T47D (cell line): ENCODE results near the gene ANKRD35.
"Not testable (repeated sequence)": the region's sequence is repeated elsewhere in the genome, so short reads cannot be mapped to it uniquely, and the experiment has no call there.

ENCODE experiments used
- DNase-seq, 2 experiments: peaks; one replicate each; pipeline versions ENCODE4 v3.0.0 to v3.0.0-alpha.2; 2011 to 2012; ENCODE audit warnings: low read depth in 1 of 2, low spot score in 1 of 2
- JUND ChIP-seq: IDR thresholded peaks from 2 replicates; pipeline ENCODE4 v1.6.1; 2012; ENCODE audit warnings: low read depth
- in situ Hi-C: cut with HindIII; loops from 2 replicates; pipeline ENCODE4 v1.10.0; 2016; ENCODE audit warnings: low sequenced_read_pairs, low pct_unique_long_range_greater_than_20kb

ANKRD35 gene

DNA sequence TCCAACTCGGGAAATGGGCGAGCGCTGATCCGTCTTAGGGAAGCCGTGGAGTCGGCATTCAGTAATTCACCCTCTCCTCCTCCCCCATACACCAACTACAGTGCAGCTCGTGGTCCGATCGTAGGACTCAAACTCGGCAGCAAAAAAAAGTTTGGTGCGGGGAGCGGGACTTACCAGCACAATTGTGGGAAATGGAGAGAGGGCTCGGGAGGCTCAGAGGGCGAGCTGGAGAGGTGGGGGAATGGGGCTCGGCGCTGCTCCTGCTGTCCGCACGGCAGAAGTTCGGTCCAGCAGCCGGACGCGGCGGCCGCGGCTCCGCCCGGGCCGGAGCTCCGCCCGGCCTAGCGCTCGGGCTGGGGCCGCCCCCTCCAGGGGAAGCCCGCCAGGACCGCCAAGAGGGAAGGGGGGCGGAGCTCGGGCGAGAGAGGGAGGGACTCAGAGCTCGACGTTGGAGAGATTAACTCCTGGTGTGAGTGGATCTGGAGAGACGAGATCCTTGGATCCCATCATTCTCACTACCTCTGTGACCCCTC, 26.1 kb downstream of the ANKRD35 start:
- DNase-seq: peak; percentile 94 to 95
- no peak for TF ChIP-seq JUND
- in situ Hi-C loops: no loop called here

DNA sequence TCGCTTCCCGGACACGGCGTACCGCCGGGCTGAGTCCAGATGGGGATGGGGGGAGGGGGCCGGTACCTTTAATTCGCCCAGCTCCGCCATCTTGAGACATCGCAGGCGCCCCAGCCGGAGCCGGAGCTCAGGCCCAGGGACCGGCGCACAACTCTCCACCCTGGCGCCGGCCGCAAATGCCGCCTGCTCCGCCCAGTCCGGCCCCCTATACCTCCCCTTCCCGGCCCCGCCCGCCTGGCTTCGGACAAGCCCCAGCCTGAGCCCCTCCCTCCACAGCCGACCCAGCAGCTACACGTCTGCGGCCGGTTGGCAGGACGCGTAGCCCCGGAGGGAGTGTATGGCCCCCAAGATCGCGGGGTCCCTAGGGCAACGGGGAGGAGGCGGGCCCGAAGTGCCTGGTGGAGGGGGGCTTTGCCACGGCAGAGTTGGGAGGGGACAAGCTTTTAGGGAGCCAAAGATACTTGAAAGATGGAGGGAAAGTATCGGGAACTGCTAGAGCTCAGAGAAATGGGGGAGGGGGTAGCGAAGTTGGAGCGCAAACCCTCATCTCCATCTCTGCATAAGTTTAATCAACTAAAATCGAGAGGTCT, 26.7 kb downstream of the ANKRD35 start, which contains the start of gene PIAS3:
PIAS3 (minus strand) TSS at position 181 of the 590 bp plus-strand sequence; CDS start at position 90, 91 bp downstream.
- DNase-seq: peak; percentile 96 to 97
- in situ Hi-C loops: no loop called here
- no peak for TF ChIP-seq JUND

DNA sequence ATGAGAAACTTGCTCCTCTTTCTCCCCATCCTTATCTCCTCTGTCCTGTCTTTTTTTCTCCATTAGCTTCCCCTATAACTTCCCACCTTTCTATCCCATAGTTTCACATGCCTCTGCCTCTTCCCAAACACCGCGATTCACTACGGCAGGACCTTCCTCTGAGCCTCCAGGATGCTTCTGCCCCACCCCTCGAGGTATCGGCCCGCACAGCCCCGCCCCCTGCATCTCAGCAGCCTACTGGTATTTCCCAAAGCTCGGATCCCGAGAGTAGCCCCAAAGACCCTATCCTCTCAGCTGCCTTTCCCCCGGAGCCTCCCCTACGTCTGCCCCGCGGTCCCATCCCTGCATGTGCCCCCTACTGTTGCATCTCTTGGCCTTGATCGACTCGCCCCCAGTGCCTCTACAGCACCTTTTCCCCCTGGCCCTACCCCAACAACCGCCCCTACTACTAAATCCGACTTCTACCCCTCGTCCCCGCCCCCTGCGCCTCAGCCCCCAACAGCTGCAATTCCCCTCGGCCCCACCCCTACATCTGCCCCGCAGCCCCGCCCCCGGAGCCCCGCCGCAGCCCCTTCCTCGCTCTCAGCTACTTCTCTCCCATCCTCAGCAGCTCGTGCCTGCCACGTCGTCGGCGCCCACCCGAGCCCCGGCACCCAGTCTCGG, 27.3 kb downstream of the ANKRD35 start:
- in situ Hi-C loops: no loop called here
- peak; percentile 62 to 69 for DNase-seq
- TF ChIP-seq JUND: no peak

DNA sequence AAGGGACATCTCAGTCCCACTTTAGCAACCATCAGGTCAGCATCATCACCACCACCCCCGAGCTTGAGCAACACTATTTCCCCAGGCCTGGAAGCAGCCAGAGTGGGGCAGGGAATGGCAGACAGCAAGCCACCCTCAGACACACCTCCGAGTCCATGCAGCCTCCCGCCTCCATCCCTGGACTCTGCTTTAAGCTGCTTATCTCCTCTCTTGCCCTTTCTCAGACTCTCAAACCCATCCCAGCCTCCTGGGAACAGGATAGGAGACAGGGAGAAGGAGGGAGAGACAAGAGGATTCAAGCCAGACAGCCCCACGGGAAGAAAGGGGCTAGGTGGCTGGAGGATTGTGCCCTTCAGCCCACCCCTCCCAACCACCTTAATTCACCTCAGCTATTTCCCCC, 28.5 kb downstream of the ANKRD35 start:
- no peak for DNase-seq
- in situ Hi-C loops: no loop called here
- TF ChIP-seq JUND: no peak

DNA sequence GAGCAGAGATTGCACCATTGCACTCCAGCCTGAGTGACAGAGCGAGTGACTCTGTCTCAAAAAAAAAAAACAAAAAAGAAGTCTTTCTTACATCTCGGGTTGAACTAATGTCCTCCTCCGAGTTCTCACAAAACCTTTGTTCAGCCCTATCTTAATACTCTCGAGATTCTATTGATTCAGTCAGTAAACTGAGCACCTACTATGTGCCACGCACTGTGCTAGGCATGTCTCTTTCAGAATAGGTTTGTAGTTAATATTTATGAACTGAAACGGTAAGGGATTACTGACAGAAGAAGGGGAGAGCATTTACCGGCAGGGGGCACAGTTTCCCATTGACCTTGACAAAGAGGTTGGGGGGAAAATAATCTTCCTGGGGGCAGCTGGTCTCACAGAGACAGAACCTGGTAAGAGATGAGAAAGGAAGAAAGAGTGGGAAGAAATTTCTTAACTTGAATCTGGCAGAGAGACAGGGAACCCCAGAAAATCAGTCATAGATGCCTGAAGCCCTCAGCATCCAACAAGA, 30.2 kb downstream of the ANKRD35 start:
- in situ Hi-C loops: no loop called here

DNA sequence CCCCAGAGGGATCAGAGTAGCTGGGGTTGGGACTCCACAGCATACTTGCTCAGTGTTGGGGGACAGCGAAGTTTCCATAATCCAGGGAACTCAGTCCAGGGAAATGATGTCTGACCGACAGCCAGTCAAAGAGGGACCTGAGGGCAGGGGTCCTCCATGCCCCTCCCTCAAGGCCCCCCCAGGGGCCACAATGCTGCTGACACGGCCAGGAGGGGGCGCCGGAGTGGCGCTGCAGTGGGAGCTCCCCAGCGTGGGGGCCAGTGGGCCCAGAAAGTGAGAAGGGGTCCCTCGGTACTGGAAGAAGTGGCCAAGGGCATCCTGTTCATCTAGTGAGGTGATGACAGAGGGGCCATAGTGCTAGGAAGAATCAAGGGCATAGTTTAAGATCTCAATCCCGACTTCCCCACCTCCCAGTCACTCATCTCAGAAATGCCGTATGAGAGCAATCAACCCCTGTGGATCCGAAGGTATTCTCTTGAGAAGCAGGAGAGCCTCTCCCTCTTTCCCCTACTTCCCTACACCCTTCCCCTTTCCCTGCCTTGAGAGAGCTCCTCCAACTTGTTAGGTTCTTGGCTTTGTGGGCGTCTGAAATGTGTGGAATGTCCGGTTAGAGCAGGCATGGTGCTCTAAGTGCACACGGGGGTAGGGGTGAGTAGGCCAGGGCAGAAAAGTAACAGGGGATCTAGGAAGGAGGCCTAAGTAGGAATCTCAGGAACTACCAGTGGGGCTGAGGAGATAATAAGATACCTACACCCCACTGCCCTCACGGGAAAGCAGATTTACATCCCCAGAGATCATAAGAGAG, 36.1 kb downstream of the ANKRD35 start:
- in situ Hi-C loops: no loop called here
- peak in 1 of 2 experiments; percentile 54 for DNase-seq
- no peak for TF ChIP-seq JUND

More for the DNA sequence above, 30.2 kb downstream of the ANKRD35 start:
- no peak for TF ChIP-seq JUND
- no peak for DNase-seq

DNA sequence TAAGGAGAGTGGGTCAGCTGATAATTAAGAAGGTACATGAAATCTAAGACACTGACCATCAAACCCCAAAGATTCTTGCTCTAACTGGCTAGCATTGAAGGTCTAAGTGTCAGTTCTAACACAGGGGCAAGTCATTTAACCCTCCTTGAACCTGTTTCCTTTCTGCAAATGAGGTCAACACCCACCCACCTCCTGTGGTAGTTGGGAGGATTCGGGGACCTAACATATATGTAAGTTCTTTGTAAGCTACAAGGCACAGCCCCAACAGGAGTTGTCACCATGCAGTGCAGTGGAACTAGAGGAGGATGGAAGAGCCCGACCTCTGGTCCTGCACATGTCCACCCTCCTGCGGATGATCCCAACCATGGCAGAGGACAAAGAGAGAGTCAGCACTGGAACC, 37.8 kb downstream of the ANKRD35 start:
- TF ChIP-seq JUND: no peak
- no peak for DNase-seq
- in situ Hi-C loops: no loop called here

DNA sequence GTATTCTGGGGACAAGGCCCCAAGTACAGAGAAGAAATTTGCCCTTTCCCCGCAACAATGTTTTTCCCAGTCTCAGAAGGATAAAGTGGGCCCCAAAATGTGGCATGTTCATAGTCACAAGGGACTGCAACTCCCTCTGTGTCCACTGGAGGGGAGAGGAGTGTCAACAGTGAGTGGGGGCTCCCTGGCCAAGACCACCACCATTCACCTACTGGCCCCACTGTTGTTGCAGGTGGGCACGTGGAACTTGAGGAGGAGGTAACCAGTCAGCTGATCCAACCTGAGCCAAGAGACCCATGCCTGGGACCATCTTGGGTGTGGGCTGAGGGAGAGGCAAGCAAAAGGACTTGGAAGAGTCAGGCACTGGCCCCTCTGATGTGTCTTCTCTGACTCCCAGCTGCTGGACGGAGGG, 39.5 kb downstream of the ANKRD35 start:
- DNase-seq: peak; percentile 56 to 61
- in situ Hi-C loops: no loop called here
- no peak for TF ChIP-seq JUND

DNA sequence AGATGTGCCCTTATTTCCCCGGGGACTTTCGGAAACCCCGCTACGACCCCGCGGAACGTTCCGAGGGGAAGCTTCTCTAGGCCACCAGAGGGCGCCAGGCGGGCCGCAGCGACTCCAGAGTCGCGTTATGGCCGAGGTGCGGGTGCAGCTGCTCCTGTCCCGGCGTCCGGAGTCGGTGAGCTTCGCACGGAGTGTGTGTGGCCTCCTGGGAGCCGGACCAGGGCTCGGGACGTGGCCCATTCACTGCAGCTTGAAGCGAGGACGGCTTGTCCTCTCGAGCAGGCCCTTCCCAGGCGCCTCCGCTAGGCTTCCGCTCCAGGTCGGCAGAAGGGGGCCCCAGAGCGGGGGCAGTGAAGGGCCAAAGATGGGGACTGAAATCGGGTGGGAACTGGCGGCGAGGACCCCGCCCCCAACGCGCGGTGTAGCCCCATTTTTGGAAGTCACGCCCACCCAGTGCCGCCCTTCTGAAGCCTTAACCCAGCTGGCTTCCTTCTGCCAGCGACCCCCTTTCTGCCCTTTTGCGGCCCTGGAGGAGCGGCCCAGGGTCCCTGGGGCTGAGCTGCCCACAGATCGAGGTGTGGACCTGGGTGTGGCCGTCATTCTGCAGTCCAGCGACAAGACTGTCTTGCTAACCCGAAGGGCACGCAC, 40.0 kb downstream of the ANKRD35 start, which contains the start of gene NUDT17:
NUDT17 (plus strand) TSS at position 117 of the 648 bp plus-strand sequence; CDS start at position 128, 11 bp downstream.
- TF ChIP-seq JUND: no peak
- DNase-seq: peak; percentile 84 to 88
- in situ Hi-C loops: no loop called here

DNA sequence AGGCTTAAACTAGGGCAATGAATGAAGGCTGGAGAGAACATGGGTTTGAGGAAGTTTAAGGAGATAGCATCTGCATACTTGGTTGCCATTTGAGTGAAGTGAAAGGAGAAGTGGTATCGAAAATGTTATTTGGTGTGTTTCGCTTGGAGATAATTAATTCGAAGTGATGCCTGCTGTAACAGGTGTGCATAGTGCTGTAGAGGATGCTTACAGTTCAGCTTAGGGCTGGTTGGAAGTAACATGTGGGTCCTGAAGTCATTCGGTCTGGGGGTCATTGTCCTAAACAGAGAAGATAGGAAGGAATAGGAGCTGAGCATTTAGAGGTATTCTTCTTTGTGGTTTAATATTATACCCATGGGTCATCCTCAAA, 40.5 kb downstream of the ANKRD35 start:
- peak in 1 of 2 experiments; percentile 37 for DNase-seq
- in situ Hi-C loops: no loop called here
- no peak for TF ChIP-seq JUND

DNA sequence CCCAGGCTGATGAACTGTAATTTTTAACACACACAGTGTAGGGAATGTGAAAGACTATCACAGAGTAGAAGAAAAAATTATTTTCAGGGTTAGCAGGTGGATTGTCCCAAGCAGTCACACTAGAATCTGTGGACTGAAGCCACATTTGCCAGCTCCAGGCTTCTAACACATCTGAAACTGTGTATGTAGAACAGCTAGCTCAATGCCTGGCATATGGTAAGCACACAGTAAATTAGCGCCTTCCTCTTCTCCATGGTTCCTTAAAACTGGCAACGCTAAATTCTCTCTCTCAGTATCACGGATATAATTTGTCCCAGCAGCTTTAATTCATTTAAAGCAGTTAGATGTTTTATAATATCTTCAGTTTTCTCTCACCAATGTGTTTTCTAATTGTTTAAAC, 42.6 kb downstream of the ANKRD35 start:
- TF ChIP-seq JUND: no peak
- no peak for DNase-seq
- in situ Hi-C loops: no loop called here

DNA sequence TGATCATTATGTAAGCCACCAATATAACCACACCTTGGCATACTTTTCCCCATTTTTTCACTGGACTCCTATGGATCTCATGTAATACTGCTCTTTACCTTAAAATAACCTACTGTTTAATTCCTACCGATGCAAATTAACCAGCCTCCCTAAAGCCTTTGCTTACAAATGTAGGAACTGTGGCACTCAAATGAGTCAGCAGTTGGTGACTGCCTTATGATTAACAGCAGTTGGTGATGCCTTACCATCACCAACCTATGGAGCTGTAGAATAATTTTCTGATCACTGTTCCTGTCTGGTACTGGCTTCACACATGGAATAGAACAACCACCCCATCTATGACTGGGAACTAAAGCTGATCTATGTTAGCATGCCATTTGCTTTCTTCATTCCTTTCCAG, 48.0 kb downstream of the ANKRD35 start:
- in situ Hi-C loops: no loop called here
- DNase-seq: no peak
- TF ChIP-seq JUND: no peak

DNA sequence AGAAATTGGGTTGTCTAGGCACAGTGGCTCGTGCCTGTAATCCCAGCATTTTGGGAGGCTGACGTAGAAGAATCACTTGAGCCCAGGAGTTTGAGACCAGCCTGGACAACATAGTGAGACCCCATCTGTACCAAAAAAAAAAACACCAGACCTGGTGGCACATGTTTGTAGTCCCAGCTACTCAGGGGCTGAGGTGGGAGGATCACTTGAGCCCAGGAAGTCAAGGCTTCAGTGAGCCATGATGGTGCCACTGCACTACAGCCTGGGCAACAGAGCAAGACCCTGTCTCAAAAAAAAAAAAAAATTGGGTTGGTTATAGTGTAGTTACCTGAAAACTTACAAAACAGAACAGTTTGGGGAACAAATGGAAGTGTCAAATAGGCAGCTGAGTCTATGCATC, 54.9 kb downstream of the ANKRD35 start:
- DNase-seq, in situ Hi-C loops: not testable (repeated sequence)
